ENCODE data around the gene LILRB4.
"Not testable (repeated sequence)": the region's sequence is repeated elsewhere in the genome, so short reads cannot be mapped to it uniquely, and the experiment has no call there.

The LILRB4 gene

DNA sequence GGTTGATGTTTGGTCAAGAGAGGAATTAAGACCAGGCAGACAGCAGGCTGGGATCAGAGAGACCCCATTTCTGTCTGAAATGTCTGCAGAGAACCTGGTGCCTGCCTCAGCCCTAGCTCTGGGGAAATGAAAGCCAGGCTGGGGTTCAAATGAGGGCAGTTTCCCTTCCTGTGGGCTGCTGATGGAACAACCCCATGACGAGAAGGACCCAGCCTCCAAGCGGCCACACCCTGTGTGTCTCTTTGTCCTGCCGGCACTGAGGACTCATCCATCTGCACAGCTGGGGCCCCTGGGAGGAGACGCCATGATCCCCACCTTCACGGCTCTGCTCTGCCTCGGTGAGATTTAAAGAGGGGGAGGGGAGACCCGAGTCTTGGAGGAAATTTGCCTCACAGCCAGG lies at the start of gene LILRB4:
Gene LILRB4 (plus strand): TSS at position 256 of the 400 bp plus-strand sequence. CDS start 49 bp downstream, at position 305.
- no peak for DNase-seq (ENCODE audit: extremely low read depth in 1 of 2, low read depth in 1 of 2)

DNA sequence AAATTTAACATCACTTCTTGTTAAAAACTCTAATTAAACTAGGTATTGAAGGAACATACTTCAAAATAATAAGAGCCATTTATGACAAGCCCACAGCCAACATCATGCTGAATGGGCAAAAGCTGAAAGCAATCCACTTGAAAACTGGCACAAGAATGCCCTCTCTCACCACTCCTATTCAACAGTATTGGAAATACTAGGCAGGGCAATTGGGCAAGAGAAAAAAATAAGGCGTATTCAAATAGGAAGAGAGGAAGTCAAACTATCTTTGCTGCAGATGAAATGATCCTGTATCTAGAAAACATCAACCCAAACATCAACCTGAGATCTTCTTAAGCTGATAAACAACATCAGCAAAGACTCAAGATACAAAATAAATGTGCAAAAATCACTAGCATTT lies 48.1 kb upstream of the LILRB4 start:
- DNase-seq (ENCODE audit: extremely low read depth in 1 of 2, low read depth in 1 of 2): no peak

DNA sequence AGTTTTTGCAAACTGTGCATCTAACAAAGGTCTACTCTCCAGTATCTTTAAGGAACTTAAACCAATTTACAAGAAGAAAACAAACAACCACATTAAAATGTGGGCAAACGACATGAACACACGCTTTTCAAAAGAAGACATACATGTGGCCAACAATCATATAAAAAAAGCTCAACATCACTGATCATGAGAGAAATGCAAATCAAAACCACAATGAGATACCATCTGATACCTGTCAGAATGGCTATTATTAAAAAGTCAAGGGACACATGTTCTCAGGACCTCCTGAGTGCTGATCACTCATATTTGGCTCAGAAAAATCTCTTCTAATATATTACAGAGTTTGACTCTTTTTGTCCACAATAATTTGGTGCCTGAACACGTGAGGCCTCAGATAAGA lies 46.7 kb upstream of the LILRB4 start:
- no peak for DNase-seq (ENCODE audit: extremely low read depth in 1 of 2, low read depth in 1 of 2)

DNA sequence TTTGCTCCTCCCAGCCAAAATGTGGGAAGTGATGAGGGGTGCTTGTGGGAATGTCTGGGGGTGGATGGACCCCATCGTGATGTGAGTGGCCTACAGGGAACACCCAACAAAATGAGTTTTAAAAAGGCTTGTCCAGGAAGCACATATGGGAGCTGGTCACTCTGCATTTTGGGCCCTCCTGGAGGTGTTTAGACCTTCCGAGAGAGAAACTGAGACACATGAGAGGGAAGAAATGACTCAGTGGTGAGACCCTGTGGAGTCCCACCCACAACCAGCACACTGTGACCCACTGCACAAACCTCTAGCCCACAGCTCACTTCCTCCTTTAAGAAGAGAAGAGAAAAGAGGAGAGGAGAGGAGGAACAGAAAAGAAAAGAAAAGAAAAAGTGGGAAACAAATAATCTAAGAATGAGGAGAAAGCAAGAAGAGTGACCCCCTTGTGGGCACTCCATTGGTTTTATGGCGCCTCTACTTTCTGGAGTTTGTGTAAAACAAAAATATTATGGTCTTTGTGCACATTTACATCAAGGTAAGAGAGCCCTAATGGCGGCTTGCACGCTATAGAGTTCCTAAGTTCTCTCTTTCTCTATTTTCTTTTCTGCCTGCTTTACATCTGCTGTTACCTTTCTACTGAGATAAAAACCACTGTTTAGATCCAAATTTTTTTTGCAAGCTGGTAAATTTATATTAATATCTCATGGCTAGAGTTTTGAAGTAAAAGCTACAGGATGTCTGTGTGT lies 45.8 kb upstream of the LILRB4 start:
- DNase-seq (ENCODE audit: extremely low read depth in 1 of 2, low read depth in 1 of 2): no peak

DNA sequence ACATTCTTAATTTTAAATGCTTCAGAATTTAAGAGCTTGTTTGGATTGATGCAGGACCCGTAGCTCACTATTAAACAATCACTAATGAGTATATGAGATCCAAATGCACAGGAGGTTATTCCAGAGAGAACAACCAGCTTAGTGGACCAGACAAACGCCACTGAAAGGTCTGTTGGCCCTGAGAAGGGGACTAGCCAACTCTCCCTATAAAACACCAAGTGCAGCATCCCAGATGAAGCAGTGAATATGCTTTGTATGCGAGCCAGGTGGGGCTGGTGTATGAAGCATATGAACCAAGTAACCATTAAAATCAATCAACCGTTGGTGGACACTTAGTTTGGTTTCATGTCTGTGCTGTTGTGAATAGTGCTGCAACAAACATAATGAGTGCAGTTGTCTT lies 42.3 kb upstream of the LILRB4 start:
- DNase-seq (ENCODE audit: extremely low read depth in 1 of 2, low read depth in 1 of 2): no peak

DNA sequence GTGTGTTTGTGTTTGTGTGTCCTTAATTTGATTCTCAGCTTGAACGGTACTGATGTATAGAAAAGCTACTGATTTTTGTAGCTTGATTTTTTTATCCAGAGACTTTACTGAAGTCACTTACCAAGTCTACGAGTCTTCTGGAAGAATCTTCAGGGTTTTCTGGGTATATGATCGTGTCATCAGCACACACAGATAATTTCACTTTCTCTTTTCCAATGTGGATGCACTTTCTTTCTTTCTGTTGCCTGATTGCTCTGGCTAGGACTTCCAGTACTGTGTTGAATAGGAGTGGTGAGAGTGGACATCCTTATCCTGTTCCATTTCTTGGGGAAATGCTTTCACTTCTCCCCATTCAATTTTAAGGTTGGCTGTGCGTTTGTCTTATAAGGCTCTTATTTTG lies 40.4 kb upstream of the LILRB4 start:
- no peak for DNase-seq (ENCODE audit: extremely low read depth in 1 of 2, low read depth in 1 of 2)

DNA sequence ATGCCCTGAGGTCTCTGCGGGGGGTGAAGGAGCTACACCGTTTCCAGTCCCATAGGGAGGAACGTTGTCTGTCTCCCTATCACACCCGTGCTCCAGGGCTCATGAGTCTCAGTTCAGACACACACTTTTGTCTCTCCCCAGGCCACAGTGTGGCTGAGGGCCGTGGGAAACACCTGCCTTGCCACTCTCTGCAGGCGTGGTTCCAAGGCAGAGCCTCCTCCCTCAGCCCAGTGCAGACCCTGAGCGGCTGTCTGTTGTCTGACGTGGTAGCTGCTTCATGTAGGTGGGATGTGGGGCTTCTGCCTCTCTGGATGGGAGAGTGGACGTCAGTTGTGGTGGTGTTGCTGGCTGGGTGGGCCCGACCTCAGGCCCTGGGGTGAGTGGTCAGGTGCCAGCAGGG lies 38.6 kb upstream of the LILRB4 start:
- DNase-seq (ENCODE audit: extremely low read depth in 1 of 2, low read depth in 1 of 2): not testable (repeated sequence)

DNA sequence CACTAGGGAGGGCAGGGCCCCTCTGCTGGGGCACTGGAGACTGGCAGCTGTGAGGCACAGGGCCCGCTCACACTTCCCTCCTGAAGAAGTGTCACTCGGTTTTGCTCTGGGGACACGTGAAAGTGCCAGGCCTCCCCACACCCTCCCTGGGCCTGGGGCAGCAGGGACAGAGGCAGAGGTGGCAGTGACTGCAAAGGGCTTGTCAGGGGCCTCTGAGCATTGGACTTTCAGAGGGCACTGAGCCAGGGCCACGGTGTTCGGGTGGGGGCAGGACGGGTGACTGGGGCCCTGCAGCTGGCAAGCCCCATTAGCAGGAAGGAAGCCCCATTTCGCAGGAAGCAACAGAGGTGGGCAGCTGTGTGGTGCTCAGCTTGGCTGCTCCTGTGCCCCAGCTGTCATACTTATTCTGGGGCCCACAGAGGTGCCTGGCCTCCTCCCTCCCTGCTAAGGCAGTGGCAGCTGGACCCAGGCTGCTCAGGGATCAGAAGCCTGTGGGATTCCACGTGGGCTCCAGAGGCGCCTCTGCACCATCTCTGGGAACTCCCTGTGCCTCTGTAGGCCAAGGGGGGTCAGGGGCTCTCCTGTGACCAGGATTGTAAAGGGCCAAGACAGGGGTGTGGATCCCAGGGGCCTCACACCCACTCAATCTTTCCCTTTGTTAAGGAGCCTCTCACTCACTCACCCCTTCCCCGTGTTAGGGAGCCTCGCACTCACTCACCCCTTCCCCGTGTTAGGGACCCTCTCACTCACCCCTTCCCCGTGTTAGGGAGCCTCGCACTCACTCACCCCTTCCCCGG lies 37.7 kb upstream of the LILRB4 start:
- DNase-seq (ENCODE audit: extremely low read depth in 1 of 2, low read depth in 1 of 2): not testable (repeated sequence)

DNA sequence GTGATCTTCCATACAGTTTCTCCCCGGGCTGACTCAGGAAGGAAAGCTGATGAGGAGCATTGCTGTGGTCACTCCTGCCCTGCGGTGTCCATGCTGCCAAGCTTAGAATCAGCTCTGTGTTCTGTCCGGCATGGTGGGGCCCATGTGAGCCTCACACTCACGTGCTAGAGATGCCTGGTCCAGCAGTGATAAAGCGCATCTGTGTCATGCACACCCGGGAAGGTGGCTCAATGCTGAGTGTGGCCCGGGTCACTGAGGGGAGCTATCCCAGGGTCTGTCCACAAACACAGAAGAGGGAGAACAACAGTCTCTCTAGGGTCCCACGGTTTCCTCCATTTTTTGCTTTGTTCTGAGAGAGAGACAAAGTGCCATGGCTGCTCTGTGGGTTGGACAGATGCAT lies 36.0 kb upstream of the LILRB4 start:
- no peak for DNase-seq (ENCODE audit: extremely low read depth in 1 of 2, low read depth in 1 of 2)

DNA sequence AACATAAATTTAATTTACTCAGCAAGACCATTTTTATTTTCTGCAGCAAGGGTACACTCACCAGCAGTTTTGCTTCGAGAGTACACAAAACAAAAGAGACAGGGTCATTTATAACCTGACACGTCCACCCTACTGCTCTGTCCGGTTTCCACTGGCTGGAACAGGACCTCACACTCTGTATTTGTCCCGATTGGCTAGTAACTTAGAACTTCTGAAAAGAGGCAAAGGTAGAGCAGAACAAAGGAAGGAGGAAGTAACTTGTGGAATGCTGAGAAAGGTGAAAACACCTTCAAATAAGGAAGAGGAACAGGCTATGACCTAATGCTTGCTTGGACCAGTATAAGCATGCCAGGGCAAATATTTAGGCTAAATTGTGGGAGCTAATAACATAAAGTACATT lies 34.9 kb upstream of the LILRB4 start:
- not testable (repeated sequence) for DNase-seq (ENCODE audit: extremely low read depth in 1 of 2, low read depth in 1 of 2)

DNA sequence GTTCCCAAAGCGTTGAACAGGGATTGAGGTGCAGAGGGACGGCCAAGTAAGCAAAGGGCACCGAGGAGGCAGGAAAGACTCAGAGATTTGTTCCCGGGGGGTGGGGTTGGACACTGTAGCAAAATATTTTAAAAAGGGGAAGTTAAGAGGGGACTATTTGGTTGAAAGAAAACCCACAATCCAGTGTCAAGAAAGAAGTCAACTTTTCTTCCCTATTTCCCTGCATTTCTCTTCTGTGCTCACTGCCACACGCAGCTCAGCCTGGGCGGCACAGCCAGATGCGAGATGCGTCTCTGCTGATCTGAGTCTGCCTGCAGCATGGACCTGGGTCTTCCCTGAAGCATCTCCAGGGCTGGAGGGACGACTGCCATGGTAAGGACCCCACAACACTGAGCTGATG lies 32.5 kb upstream of the LILRB4 start, which contains the start of gene LILRB1:
Gene LILRB1 (plus strand): TSS at position 223 of the 400 bp plus-strand sequence. CDS start 590 bp downstream, outside the sequence.
- not testable (repeated sequence) for DNase-seq (ENCODE audit: extremely low read depth in 1 of 2, low read depth in 1 of 2)

DNA sequence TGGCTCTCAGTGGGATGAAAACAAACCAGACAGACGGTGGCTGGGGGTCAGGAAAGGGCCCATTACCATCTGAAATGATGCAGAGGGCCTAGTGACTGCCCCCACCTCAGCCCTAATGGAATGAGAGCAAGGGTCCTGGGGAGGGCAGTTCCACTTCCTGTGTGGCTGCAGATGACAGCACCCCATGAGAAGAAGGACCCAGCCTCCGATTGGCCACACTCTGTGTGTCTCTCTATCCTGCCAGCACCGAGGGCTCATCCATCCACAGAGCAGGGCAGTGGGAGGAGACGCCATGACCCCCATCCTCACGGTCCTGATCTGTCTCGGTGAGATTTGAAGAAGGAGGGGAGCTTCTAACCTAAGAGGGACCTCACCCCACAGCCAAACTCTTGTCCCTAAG lies 32.0 kb upstream of the LILRB4 start:
- no peak for DNase-seq (ENCODE audit: extremely low read depth in 1 of 2, low read depth in 1 of 2)

DNA sequence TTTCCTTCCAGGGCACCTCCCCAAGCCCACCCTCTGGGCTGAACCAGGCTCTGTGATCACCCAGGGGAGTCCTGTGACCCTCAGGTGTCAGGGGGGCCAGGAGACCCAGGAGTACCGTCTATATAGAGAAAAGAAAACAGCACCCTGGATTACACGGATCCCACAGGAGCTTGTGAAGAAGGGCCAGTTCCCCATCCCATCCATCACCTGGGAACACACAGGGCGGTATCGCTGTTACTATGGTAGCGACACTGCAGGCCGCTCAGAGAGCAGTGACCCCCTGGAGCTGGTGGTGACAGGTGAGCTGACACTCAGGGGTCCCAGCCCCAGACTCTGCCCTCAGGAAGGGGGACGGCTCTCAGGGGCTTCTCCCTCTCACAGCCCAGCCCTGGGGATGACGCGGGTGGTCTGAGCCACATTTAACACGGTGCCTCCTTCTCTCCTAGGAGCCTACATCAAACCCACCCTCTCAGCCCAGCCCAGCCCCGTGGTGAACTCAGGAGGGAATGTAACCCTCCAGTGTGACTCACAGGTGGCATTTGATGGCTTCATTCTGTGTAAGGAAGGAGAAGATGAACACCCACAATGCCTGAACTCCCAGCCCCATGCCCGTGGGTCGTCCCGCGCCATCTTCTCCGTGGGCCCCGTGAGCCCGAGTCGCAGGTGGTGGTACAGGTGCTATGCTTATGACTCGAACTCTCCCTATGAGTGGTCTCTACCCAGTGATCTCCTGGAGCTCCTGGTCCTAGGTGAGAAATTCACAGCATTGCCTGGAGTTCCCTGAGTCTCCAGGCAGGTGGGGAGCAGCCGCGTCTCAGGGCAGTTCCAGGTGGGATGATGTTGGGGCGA lies 31.1 kb upstream of the LILRB4 start:
- not testable (repeated sequence) for DNase-seq (ENCODE audit: extremely low read depth in 1 of 2, low read depth in 1 of 2)

DNA sequence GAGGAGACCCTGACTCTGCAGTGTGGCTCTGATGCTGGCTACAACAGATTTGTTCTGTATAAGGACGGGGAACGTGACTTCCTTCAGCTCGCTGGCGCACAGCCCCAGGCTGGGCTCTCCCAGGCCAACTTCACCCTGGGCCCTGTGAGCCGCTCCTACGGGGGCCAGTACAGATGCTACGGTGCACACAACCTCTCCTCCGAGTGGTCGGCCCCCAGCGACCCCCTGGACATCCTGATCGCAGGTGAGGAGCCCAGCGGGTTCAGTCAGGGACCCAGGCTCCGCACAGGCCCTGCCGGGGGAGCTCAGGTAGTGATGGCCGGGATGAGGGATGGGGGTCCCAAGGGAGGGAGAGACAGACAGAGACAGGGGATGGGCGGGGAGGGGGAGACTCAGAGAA lies 30.3 kb upstream of the LILRB4 start:
- not testable (repeated sequence) for DNase-seq (ENCODE audit: extremely low read depth in 1 of 2, low read depth in 1 of 2)

DNA sequence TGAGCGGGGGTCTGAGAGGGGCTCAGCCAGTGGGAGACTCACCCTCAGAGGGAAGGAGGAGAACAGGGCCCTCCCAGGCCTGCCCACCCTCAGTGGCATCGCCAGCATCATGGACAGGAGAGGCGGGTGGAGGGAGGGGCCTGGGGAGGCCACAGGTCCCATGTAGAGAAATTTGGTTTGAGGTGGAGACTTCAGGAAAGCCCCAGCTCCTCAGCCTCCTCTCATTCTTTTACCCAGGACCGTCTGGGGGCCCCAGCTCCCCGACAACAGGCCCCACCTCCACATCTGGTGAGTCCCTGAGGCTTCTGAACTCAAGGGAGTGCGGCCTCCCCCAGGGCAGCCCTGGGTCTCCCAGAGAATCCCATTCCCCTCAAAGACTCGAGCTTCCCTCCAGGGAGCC lies 29.4 kb upstream of the LILRB4 start:
- no peak for DNase-seq (ENCODE audit: extremely low read depth in 1 of 2, low read depth in 1 of 2)

DNA sequence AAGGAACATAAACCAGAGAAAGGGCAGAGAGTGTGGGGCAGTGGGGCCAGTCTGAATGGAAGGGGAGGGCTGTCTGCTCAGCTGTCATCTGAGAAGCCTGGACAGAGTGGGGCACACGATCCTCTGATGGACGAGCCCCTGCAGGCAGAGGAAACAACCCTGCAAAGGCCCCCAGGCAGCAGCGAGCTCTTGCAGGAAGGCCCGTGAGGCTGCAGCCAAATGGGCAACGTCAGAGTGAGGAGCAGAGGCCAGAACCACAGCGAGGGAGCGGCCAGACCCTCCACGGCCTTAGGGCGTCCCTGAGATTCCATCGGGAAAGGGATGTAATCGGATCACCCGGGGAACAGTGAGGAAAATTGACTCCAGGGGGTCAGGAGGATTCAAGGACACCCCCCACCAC lies 26.7 kb upstream of the LILRB4 start:
- not testable (repeated sequence) for DNase-seq (ENCODE audit: extremely low read depth in 1 of 2, low read depth in 1 of 2)

DNA sequence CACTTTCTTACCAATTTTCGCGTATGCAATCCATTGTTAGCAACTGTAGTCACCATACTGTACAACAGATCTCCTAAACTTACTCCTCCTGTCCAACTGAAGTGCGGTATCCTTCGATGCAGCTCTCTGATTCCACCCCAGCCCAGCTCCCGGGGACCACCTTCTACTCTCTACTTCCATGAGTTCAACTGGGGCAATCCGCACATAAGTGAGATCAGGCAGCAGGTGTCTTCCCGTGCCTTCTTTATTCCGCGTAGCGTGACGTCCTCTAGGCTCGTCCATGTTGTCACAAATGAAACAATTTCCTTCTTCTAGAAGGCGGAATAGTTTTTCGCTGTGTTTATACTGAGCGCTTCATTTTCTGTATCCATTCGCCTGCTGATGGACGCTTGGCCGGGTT lies 24.1 kb upstream of the LILRB4 start:
- DNase-seq (ENCODE audit: extremely low read depth in 1 of 2, low read depth in 1 of 2): no peak

DNA sequence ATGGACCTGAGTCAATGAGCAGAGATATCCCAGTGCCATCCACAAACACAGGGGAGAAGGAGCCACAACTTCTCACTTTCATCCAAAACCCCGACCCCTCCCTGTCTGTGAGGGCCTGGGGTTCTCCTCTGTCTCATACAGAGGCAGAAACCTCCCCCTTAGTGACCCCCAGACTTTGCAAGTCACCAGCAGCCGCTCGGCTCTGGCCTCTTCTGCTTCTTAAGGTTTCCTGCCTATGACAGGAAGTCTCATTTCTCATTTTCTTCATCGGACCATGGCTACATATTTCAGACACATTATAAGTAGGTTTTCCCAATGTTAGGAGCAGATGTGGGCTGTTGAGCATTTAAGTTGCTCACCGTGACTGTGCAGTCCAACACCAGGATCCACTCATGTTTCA lies 19.8 kb upstream of the LILRB4 start:
- DNase-seq (ENCODE audit: extremely low read depth in 1 of 2, low read depth in 1 of 2): not testable (repeated sequence)

DNA sequence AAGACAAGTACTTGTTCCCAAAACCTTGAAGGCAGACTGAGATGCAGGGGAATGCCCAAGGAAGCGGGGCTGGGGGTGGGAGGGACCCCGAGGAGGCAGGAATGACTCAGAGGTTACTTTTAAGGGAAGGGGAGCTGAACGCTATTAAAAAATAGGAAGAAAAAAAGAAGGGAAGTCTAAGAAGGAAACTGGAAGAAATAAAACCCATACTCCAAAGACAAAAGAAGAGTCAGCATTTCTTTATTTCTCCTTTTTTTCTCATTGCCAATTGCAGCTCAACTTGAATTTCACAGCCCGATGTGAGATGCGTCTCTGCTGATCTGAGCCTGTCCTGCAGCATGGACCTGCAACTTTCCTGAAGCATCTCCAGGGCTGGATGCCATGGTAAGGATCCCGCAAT lies 19.2 kb upstream of the LILRB4 start:
- DNase-seq (ENCODE audit: extremely low read depth in 1 of 2, low read depth in 1 of 2): not testable (repeated sequence)

DNA sequence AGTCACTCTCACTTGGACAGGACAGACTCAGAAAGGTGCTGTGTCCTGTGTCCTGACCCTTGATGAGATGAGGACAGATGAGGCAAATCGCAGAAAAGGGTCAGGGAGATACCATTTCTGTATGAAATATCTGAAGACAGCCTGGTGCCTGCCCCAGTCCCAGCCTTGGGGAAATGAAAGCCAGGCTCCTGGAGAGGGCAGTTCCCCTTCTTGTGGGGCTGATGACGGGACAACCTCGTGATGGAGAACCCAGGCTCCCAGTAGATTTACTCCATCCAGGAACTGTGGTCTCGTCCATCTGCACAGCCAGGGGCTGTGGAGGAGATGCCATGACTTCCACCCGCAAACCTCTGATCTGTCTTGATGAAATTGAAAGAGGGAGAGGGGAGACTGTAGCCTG lies 18.7 kb upstream of the LILRB4 start:
- DNase-seq (ENCODE audit: extremely low read depth in 1 of 2, low read depth in 1 of 2): no peak

DNA sequence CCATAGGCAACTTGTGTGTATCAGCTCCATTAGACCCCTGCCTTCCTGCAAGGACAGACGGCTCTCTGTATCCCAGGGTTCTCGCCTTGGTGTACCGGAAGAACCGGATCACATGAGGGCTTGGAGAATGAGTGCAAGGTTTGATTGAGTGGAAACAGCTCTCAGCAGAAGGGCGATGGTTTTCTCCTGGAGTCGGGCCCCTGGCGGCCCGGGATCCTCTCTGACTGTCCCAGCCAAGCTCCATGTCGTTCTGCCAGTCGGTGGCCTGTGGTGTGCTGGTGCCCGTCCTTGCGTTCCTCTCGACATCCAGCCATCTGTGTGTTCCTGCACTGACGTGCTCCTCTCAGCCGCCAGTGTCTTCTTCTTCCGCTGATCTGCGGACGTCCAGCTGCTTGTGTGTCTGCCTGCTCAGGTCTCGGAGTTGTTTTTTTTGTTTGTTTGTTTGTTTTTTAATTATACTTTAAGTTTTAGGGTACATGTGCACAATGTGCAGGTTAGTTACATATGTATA lies 16.4 kb upstream of the LILRB4 start:
- DNase-seq (ENCODE audit: extremely low read depth in 1 of 2, low read depth in 1 of 2): no peak

Measured in activated CD8-positive, alpha-beta memory T cell treated with anti-CD3 and anti-CD28 coated beads for 1 hour (primary cell).